Colonic mucosa (tissue), 4 donors: ENCODE data around the gene VIPR2. TPM values are rescaled to one million over a fixed set of nuclear protein-coding genes. Genes with fewer than 3 reads are reported as not detected.
A peak's percentile ranks its signal among the peaks of the same experiment; 100 is the strongest.

Source experiments
- DNase-seq: peaks from one replicate; pipeline ENCODE4 v3.0.0-alpha.2; 2020
- H3K27ac ChIP-seq: fragments of 200-600 bp; one replicate; pipeline ENCODE4 v1.8.0; 2021
- H3K27me3 ChIP-seq: fragments of 200-600 bp; one replicate; pipeline ENCODE4 v1.8.0; 2021
- H3K36me3 ChIP-seq: fragments of 200-600 bp; one replicate; pipeline ENCODE4 v1.8.0; 2021
- H3K4me1 ChIP-seq: fragments of 200-600 bp; one replicate; pipeline ENCODE4 v1.8.0; 2021; ENCODE audit warnings: mild to moderate bottlenecking
- H3K4me3 ChIP-seq: fragments of 200-600 bp; one replicate; pipeline ENCODE4 v1.8.0; 2021
- H3K9ac ChIP-seq, 2 donors: one replicate each; pipeline ENCODE4 v1.7.0; 2013; ENCODE audit warnings: control low read depth in 2 of 2, low read depth in 2 of 2, low read length in 2 of 2
- H3K9me3 ChIP-seq: fragments of 200-600 bp; one replicate; pipeline ENCODE4 v1.8.0; 2021
- intact Hi-C: fragments of 100-400 bp; cut with DNase I; formaldehyde crosslinking; loops from one replicate; pipeline ENCODE4 v1.14.1; 2022
- total RNA-seq, 2 donors: library from RNA; stranded (reverse); fragmentation: NEBNext Ultra II Directional in 1 of 2; extraction: Animal tissue kit (Norgen Biotek cat#: 25700) in 1 of 2; gene quantifications; one replicate each; pipeline ENCODE4 v1.2.1, GENCODE V29; 2021
- TF ChIP-seq, protein P1 (sequence below): fragments of 200-600 bp; IDR thresholded peaks from one replicate; pipeline ENCODE4 v1.8.0; 2022; ENCODE audit warnings: antibody characterized with exemption, mild to moderate bottlenecking
- donor health status: healthy.
- donor health status: DM: no; HTN: no; CAD: no.
- donor health status: DM: no; HTN: no; CAD: no.

VIPR2 gene, protein sequence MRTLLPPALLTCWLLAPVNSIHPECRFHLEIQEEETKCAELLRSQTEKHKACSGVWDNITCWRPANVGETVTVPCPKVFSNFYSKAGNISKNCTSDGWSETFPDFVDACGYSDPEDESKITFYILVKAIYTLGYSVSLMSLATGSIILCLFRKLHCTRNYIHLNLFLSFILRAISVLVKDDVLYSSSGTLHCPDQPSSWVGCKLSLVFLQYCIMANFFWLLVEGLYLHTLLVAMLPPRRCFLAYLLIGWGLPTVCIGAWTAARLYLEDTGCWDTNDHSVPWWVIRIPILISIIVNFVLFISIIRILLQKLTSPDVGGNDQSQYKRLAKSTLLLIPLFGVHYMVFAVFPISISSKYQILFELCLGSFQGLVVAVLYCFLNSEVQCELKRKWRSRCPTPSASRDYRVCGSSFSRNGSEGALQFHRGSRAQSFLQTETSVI
- 1 to 10 TPM in 1 of 2 donors, under 1 TPM in 1; 0.37 to 1.3 TPM for total RNA-seq

DNA sequence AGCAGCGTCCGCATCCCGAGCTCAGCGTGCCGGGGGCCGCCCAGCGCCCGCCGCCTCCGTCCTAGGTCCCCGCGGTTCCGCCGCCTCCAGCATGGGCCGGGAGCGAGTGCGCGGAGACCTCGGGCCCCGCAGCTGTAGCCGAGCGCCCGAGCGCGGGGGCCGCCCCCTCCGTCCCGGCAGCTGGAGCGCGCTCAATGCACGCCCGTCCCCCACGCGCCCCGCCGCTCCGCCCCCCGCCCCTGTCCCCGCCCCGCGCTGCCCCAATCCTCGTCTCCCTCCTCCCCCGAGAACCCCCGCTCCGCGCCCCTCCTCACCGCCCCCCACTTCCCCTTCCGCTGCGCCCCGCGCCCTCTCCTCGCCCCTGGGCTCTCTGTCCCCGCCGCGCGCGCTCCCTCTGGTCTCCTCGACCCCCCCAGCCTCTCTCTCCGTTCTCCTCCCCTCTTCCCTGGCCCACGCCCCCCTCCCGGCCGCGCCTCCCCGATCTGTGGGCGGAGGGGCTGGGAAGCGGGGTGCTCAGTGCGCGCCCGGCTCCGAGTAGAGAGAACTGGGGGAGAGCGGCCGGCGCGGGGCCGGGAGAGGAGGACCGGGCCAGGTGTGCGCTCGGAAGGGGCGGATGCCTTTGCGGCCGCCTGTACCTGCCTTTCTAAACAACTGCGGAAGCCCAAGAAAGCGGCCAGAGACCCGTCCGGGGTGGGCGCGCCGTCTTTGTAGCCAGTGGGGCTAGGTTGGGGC lies at the start of gene VIPR2:
Gene VIPR2 (minus strand): TSS at position 110 of the 732 bp plus-strand sequence. CDS start 96 bp downstream, at position 14.
- H3K27ac ChIP-seq = no peak within 1 kb of the TSS
- TF ChIP-seq, protein P1, sequence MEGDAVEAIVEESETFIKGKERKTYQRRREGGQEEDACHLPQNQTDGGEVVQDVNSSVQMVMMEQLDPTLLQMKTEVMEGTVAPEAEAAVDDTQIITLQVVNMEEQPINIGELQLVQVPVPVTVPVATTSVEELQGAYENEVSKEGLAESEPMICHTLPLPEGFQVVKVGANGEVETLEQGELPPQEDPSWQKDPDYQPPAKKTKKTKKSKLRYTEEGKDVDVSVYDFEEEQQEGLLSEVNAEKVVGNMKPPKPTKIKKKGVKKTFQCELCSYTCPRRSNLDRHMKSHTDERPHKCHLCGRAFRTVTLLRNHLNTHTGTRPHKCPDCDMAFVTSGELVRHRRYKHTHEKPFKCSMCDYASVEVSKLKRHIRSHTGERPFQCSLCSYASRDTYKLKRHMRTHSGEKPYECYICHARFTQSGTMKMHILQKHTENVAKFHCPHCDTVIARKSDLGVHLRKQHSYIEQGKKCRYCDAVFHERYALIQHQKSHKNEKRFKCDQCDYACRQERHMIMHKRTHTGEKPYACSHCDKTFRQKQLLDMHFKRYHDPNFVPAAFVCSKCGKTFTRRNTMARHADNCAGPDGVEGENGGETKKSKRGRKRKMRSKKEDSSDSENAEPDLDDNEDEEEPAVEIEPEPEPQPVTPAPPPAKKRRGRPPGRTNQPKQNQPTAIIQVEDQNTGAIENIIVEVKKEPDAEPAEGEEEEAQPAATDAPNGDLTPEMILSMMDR = no peak
- H3K4me1 ChIP-seq = no peaks in the 10 kb centered on the region
- no peak within 1 kb of the TSS for H3K9ac ChIP-seq
- H3K27me3 ChIP-seq = peaks cover 29% of the 10 kb centered on the region
- H3K9me3 ChIP-seq = no peaks in the 10 kb centered on the region
- peak within 1 kb of the TSS; percentile 31 for H3K4me3 ChIP-seq
- H3K36me3 ChIP-seq = no peaks in the 10 kb centered on the region
- intact Hi-C loops = no loop called here
- no peak for DNase-seq

DNA sequence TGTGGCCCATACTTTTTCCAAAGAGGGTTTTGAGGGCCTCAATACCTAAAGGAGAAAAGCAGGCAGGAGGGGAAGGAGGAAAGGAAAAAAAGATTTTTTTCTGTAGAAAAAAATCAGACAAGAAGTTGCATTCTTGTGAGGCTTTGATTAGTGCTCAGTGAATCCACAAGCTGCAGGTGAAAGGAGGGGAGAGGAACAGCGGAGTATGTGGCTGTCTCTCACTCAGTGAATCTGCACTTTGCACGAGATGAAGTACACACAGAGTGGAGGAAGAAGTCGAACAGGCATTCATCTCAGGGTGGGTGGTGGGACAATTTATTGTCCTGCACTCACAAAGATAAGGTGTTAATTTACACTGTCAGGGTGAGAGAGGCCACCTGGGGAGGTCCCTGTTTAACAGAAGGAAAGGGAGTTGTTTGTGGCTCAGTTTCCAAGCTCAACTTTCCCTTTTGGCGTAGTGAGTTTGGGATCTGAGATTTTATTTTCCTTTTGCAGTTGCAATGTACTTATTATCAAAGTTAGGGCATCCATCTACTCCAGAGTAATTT lies 49.0 kb upstream of the VIPR2 start:
- no peaks in the 10 kb centered on the region for H3K36me3 ChIP-seq
- no peaks in the 10 kb centered on the region for H3K4me1 ChIP-seq
- TF ChIP-seq, protein P1 = no peak
- intact Hi-C loops = no loop called here
- no peak overlapping the region for H3K4me3 ChIP-seq
- no peaks in the 10 kb centered on the region for H3K27me3 ChIP-seq
- DNase-seq = no peak
- H3K9me3 ChIP-seq = no peaks in the 10 kb centered on the region
- H3K9ac ChIP-seq = no peak overlapping the region
- H3K27ac ChIP-seq = no peak overlapping the region

DNA sequence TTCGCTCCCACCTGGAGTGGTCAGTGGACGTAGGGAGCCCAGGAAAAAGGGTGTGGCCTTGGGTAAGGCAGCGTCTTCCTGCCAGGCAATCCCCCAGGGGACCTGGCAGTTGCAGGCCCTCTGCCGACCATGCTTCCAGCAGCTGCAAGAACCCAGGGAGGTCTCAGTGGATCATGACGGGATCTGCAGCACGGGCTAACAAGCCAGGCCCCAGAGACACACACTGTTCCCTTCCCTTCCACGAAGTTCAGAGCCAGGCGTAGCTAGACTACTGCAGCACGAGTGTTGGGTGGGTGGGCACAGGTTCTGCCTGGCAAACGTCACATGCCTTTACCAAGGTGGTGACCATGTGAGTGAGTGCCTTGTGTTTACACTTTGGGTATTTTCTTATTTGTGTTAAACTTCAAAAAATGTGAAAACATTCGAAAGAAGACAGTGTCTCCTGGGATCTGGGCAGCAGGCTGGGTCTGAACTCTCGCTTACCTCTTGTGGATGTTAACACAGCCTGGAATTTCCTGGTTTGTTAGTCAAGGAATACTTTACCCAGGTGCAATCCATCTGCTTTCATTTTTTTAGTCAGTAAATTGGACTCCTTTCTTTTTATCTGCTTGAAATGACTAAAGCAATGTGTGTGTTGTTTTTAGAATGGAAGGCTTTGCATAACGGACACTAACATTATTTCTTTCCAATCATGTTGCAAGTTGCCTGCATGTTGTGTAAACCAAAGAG lies 48.2 kb upstream of the VIPR2 start:
- Histone ChIP-seq H3K9ac (no peak overlapping the region), H3K9me3 (no peaks in the 10 kb centered on the region), H3K4me3 (no peak overlapping the region), H3K36me3 (no peaks in the 10 kb centered on the region), H3K27ac (no peak overlapping the region), H3K4me1 (no peaks in the 10 kb centered on the region), H3K27me3 (no peaks in the 10 kb centered on the region)
- intact Hi-C loops = no loop called here
- TF ChIP-seq, protein P1 = no peak
- no peak for DNase-seq

DNA sequence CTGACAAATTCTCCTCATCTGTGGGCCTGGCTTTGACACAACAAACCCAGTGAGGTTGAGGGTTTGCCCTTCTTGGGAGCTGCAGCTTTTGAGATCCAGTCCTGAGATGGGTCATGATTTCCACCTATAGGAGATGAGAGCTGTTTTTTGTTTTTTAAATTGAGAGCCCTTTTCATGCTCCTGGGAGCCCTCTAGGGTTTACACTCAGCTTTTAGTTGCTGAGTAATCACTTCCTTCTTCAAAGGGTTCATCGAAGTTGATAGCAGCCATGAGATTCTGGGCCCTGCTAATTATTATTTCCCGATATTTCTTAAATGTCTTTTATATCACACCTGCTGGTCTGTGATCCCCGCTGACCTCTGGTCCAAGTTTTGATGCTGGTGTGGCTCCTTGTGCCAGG lies 47.3 kb upstream of the VIPR2 start:
- Histone ChIP-seq H3K4me3 (no peak overlapping the region), H3K4me1 (no peaks in the 10 kb centered on the region), H3K9me3 (no peaks in the 10 kb centered on the region), H3K9ac (no peak overlapping the region), H3K27ac (no peak overlapping the region), H3K36me3 (no peaks in the 10 kb centered on the region), H3K27me3 (no peaks in the 10 kb centered on the region)
- TF ChIP-seq, protein P1 = no peak
- no peak for DNase-seq
- intact Hi-C loops = no loop called here

DNA sequence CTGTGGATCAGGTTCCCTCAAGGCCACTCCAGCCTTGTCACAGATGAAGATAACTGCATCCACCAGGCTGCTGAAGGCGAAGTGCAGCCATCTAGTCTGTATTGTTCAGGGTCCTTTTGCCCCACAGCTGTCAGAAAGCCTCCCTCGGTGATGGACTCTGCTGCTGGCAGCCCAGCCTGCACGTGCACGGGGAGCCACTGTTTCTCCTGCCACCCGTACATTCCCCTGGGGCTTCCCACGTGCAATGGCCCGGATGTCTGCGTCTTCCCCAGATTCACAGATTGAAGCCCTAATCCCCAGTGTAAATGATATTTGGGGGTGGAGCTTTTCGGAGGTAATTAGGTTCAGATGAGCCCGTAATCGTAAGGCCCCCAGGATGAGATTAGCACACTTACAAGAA lies 46.6 kb upstream of the VIPR2 start:
- Histone ChIP-seq H3K9ac (no peak overlapping the region), H3K36me3 (no peaks in the 10 kb centered on the region), H3K9me3 (no peaks in the 10 kb centered on the region), H3K27me3 (no peaks in the 10 kb centered on the region), H3K4me1 (no peaks in the 10 kb centered on the region), H3K27ac (no peak overlapping the region), H3K4me3 (no peak overlapping the region)
- DNase-seq = no peak
- TF ChIP-seq, protein P1 = no peak
- intact Hi-C loops = no loop called here
